PC-9 (cell line): Measurements from ENCODE around the gene ING4.

Experiments
- EZH2 ChIP-seq: fragments of 200-600 bp; sonication (generic); IDR thresholded peaks from 2 replicates; pipeline ENCODE4 v1.8.0; 2017; ENCODE audit warnings: antibody characterized with exemption, low read depth
- TF ChIP-seq, protein P1 (sequence below): fragments of 200-600 bp; sonication (generic); conservative IDR thresholded peaks from 2 replicates; pipeline ENCODE4 v1.6.1; 2017; ENCODE audit warnings: mixed run types, antibody characterized with exemption, mild to moderate bottlenecking, moderate library complexity

DNA sequence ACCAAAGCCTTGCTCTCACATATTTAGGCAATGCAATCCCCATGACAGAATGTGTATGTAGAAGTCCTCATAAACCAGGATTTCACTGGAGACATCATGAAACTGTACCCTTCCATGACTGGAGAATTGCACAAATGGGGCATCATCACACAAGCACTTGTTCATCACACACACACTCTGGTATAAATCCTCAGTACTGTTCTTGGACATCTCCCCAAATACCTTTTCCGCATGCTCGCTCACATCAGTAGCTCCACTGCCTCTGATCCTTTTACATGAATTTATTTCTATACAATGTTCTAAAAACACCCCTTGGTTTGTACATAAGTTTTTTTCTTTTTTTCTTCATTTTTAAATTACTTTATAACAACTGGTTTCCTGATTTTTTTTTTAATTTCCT is 3.3 kb upstream of the ING4 start:
- TF ChIP-seq, protein P1, sequence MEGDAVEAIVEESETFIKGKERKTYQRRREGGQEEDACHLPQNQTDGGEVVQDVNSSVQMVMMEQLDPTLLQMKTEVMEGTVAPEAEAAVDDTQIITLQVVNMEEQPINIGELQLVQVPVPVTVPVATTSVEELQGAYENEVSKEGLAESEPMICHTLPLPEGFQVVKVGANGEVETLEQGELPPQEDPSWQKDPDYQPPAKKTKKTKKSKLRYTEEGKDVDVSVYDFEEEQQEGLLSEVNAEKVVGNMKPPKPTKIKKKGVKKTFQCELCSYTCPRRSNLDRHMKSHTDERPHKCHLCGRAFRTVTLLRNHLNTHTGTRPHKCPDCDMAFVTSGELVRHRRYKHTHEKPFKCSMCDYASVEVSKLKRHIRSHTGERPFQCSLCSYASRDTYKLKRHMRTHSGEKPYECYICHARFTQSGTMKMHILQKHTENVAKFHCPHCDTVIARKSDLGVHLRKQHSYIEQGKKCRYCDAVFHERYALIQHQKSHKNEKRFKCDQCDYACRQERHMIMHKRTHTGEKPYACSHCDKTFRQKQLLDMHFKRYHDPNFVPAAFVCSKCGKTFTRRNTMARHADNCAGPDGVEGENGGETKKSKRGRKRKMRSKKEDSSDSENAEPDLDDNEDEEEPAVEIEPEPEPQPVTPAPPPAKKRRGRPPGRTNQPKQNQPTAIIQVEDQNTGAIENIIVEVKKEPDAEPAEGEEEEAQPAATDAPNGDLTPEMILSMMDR, result no peak
- no peak for TF ChIP-seq EZH2
